HG02840 (cell line): ENCODE results near the gene FUT1.

Experiments
- ATAC-seq: cut with Tn5 transposase; IDR thresholded peaks from one replicate; pipeline ENCODE4 v1.9.1; 2021; ENCODE audit warnings: mild to moderate bottlenecking, moderate library complexity, moderate number of reproducible peaks; ENCODE audit not compliant: unreplicated experiment, low FRiP score

FUT1 gene

DNA sequence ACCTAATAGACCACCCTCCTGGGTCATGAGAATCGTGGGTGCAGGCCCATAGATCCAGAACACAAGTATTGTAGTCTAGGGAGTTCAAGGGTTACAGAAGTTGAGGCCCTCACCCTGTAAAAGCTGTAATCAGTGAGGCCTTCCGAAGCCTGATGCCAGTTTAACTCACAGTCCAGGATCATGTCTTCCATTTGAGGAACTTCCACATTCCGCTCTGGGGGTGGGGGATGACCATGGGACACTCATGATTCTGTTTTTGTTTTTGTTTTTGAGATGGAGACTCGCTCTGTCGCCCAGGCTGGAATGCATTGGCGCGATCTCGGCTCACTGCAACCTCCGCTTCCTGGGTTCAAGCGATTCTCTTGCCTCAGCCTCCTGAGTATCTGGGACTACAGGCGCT is 10.3 kb downstream of the FUT1 start:
- no peak for ATAC-seq

DNA sequence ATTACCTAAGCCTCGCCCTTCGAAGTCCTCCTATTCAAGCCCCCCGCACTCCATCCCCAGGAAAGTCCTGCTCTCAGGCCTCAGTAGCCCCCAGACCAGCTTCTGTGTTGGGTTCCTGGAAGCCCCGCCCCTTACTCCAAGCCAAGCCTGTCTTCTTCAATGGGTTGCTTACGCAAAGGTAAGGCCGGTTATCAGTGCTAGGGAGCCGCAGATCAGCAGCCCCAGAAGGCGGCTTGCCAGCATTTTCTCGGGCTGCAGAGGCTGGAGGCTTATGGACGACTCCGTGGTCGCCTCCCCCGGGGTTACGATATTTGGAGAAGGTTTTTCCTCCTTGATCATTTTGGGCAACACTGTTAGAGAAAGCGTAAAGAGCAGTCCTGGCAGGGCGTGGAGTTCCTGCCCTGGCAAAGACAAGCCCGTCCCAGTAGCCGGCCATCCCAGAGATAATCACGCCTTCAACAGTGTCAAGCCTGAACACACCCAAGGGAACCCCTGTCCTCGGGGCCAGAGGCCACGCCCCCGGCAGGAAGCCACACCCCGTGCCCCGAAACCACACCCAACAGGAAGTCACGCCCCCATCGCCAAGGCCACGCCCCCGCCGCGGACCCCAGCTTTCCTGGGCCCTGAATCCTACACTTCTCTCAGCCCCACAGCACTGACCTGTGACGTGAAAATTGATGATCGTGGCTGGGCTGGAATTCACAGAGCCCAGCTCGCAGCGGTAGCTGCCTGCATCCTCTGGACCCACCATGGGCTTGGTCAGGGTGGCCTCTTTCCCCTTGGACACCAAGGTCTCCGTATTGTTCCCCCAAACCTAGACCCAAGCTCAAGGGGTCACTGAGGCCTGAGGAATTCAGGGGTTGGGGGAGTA is 11.1 kb downstream of the FUT1 start:
- ATAC-seq: no peak

DNA sequence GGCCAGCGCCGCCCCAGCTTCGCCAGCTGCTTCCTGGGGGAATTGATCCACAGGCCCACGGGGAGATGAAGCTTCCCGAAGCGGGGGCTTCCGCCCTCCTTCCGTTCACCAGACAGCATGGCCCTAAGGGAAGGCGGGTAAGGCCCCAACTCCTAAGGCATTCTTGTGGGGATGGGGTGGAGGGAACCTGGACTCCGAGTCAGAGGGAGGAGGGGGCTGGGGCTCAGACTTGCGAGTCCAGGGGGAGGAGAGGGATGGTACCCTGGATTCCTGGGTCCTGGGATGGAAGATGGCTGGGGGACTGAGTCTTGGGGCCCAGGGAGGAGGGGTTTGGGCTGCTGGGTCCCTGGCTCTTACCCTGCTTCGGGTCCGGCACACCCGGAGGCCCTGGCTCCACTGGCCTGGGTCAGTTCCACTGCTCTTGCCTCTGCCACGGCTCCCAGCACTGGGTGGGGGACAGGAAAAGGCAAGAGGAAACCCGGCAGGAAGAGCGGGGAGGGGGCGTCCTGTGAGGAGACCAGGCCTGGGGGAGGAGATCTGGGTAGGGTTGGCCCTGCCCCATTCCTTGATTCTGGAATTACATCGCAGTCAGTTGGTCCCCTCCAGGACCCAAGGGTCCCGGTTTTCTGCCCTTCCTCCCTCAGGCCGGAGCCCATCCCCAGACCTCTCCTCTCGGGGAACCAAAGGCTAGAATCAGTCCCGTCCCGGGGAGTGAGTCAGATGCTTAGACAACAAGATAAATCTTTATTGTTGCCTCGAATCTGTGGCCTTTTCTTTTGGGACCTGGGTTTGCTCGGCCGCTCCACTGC is 12.1 kb downstream of the FUT1 start, which contains the start of gene RASIP1:
RASIP1 (minus strand) TSS at position 447 of the 809 bp plus-strand sequence; CDS start at position 119, 328 bp downstream.
- no peak for ATAC-seq

GRCh38 chr19:48739404-48740163 is 12.9 kb downstream of the FUT1 start:
- no peak for ATAC-seq

- ATAC-seq: peak; percentile 60
Observed at GRCh38 chr19:48738557-48739403, 13.7 kb downstream of the FUT1 start.

- ATAC-seq: no peak
Observed at GRCh38 chr19:48737360-48737998, 15.0 kb downstream of the FUT1 start.

DNA sequence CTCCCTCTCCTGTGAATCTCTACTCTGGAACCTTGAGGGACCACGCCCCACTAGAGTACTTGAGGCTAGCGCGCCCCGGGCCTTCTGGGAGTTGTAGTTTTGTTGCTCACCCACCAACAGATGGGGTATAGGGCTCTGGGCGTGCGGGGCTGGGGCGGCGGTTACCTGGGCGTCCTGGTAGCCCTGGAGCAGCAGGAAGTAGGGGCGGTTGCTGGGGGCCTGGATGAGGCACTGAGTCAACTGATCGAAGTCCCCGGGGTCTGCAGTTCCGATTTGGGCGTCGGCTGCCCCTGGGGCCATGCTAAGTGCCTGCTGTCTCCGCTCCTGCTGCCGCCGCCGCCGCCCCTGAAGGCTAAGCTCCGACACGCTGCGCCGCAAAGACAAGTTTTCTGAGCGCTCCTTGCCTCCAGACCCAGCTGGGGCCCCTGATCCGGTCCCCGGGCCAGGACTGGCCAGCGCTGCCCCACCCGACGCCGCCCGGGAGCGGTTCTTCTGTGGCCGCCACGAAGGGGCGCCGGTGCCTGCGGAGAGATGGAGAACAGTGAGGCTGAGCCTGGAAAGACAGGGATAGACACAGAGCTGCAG is 17.3 kb downstream of the FUT1 start:
- no peak for ATAC-seq

DNA sequence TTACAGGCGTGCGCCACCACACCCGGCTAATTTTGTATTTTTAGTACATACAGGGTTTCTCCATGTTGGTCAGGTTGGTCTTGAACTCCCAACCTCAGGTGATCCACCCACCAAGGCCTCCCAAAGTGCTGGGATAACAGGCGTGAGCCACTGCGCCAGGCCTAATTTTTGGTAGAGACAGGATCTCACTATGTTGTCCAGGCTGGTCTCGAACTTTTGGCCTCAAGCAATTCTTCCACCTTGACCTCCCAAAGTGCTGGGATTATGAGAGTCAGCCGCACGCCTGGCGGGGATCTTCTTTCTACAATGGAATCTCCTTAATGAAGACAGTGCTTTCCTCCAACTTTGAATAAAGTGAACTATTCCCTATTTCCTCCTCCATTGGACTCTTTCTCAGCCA is 17.8 kb downstream of the FUT1 start:
- no peak for ATAC-seq

DNA sequence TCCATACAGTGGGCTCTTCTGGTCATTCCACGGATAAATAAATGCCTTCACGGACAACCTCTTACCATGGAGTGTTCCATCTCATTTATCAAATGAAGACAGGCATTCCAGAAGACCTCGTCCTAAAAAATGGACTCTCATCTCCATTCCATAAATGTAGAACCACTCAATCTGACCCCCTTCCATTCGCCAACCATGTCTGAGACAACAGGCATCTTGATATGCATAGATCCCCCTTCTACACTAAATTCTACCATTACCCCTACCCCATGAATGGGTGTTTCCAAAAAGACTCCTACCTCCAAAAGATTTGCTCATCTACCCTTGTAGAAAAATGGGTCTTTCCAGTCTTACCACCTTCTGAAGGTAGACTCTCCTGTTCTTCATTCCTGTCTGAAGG is 21.0 kb downstream of the FUT1 start:
- no peak for ATAC-seq

DNA sequence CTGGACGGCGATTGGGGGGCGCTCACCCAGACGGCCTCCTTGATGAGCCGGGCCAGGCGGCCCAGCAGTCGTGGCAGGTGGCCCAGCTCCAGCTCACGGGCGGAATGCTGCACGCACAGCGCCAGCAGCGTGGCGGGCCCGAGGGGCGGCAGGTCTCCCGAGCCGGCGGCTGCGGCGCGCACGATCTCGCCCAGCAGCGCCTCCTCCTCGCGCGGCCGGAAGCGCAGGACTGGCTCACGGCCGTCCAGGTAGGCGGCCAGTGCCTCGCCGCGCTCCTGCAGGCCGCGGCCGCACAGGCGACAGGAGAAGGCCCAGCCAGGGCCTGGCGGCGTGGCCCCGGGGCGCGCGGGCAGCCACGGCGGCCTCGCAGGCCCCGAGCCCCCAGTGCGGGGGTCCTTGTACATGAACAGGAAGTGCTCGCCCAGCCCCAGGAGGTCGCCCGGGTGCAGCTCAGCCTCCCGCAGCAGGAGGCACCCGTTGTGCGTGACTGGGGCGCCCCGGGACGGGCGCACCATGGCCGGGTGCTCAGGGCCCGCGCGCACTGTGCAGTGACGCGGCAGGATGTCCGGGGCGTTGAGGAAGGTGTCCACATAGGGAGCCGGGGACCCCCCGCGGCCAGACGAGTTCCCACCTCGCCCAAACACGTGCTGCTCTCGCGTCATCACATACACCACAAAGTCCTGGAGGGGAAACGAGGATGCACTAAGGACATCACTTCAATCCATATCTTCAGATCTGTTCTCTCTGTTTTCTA is 23.4 kb downstream of the FUT1 start:
- ATAC-seq: no peak

GRCh38 chr19:48726556-48726955 is 25.9 kb downstream of the FUT1 start:
- no peak for ATAC-seq

GRCh38 chr19:48724796-48725753 is 27.4 kb downstream of the FUT1 start:
- ATAC-seq: no peak

DNA sequence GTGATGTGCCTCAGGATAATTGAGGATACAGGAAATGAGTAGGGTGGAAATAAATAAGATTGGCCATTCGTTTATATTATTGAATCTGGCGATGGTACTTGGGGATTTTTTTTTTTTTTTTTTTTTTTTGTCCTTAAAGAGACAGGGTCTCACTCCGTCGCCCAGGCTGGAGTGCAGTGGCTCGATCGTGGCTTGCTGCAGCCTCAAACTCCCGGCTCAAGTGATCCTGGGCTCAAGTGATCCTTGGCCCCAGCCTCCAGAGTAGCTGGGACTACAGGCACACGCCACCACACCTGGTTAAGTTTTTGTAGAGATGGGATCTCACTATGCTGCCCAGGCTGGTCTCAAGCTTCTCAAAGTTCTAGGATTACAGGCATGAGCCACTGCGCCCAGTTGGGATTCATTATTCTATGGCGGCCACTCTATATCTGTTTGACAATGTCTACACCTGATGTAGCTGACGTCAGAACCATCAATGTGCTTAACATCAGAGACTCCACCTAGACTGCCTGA is 30.2 kb downstream of the FUT1 start:
- no peak for ATAC-seq

DNA sequence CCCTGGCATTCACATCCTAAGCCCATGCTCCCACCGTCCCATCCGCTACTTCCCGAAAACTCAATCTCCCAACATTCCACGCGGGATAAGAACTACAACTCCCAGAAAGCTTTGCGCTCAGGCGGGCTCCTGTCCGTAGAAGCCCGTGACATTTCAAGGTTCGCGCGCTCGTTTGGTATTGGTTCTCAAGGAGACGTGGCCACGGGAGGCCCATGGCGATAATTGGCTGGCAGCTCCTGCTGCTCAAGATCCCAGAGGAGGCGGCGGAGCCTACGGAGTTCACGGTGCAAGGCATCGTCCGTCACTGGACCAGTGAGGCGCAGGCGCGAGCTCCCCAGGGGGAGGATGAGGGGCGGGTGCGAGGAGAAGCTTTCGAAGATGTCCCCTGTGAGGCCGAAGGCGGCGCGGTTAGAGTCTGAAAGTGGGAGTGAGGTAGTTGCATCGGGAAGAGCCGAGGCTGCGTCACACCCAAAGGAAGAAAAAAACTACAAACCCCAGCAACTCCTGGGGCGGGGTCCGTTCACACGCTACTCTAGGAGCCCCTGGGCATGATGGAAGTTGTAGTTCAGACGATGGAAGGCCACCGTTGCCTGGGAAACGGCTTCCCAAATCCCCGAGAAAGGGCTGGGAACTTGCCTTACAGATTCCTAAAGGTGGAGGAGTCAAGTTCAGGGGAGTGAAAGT is 31.7 kb downstream of the FUT1 start:
- peak; percentile 75 for ATAC-seq

DNA sequence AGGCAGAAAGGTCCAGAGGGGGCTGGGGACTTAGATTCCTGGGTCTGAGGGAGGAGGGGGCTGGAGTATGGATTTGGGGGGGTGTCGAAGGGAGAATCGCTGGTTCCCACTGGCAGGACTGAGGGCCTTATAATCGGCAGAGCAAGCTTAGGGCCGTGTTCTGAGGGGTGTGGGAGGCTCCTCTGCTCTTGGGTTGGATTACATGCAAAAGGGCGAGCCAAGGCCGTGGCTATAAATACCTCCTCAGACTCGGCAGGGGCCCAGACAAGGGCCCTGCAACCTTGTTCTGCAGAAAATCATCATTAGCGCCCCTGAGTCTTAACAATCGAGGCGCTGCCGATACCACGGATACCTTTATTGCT is 32.2 kb downstream of the FUT1 start:
- no peak for ATAC-seq
